D721Med (cell line): ENCODE measurements around the gene CPNE5.

Experiments
- DNase-seq: peaks from one replicate; pipeline ENCODE4 v3.0.0; 2011; ENCODE audit warnings: low spot score; ENCODE audit not compliant: insufficient read length
- FAIRE-seq: peaks from 2 replicates; lab custom pipeline; 2011; peaks lifted over from hg19 to GRCh38; lab: Jason Lieb, UNC
- TF ChIP-seq, protein P1 (sequence below): IDR thresholded peaks from 2 replicates; pipeline ENCODE4 v1.5.1; 2012; ENCODE audit warnings: mild to moderate bottlenecking, control low read depth; ENCODE audit not compliant: insufficient read depth; ENCODE audit errors: missing control alignments

CPNE5 gene

DNA sequence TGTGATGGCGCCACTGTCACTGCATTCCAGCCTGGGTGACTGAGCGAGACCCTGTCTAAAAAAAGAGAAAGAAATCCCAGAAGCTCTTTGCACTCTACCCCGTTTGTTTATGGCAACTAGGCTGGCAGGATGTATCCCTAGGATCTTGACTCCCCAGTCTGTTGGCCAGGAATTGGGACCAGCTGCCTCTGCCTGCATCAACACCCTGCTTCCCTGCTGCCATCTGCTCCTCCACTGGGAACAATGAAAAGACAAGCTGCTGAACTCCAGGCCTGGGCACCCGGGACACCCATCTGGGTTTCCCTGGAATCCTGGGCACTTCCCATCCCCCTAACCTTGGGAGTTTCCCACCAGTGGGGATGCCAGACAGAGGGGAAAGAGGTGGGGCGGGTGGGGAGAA is 64.9 kb downstream of the CPNE5 start:
- no peak for DNase-seq
- FAIRE-seq: no peak
- TF ChIP-seq, protein P1, sequence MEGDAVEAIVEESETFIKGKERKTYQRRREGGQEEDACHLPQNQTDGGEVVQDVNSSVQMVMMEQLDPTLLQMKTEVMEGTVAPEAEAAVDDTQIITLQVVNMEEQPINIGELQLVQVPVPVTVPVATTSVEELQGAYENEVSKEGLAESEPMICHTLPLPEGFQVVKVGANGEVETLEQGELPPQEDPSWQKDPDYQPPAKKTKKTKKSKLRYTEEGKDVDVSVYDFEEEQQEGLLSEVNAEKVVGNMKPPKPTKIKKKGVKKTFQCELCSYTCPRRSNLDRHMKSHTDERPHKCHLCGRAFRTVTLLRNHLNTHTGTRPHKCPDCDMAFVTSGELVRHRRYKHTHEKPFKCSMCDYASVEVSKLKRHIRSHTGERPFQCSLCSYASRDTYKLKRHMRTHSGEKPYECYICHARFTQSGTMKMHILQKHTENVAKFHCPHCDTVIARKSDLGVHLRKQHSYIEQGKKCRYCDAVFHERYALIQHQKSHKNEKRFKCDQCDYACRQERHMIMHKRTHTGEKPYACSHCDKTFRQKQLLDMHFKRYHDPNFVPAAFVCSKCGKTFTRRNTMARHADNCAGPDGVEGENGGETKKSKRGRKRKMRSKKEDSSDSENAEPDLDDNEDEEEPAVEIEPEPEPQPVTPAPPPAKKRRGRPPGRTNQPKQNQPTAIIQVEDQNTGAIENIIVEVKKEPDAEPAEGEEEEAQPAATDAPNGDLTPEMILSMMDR: no peak

DNA sequence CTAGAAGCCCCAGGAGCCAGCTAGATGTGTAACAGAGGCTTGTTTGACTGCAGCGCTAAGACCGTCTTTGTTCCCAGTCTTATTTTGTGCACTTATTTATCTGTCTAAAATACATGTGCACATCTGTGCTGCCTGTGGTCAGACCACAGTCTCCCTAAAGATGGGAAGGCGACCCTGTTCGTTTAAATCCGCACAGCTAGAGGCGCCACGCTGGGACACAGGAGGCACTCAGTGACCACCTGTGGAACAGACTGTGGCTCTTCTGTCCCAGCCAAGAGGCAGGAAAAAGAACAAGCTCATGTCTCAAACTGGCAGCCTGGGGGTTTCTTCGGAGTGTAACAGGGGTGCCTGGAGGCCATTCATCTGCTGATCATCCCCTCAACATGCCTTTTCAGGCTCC is 66.8 kb downstream of the CPNE5 start:
- FAIRE-seq (no peak), DNase-seq (no peak)
- TF ChIP-seq, protein P1: no peak

DNA sequence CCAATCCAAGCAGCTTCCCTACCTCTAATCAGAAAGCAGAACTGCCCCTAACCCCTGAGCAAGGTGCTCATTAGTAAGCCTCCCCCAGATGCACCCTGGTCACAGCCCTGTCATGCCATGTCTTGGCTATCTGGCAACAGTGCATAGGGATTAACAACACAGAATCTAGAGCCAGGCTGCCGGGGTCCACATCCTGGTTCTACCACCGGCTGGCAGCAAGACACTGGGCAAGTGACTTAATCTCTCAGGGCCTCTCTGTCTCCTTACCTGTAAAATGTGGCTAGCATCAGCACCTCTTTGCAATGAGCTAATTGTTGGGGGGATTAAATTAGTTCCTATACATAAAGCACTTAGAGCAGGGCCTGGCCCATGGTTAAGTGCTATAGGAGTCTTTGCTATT is 68.1 kb downstream of the CPNE5 start:
- FAIRE-seq (no peak), DNase-seq (no peak)
- TF ChIP-seq, protein P1: no peak

DNA sequence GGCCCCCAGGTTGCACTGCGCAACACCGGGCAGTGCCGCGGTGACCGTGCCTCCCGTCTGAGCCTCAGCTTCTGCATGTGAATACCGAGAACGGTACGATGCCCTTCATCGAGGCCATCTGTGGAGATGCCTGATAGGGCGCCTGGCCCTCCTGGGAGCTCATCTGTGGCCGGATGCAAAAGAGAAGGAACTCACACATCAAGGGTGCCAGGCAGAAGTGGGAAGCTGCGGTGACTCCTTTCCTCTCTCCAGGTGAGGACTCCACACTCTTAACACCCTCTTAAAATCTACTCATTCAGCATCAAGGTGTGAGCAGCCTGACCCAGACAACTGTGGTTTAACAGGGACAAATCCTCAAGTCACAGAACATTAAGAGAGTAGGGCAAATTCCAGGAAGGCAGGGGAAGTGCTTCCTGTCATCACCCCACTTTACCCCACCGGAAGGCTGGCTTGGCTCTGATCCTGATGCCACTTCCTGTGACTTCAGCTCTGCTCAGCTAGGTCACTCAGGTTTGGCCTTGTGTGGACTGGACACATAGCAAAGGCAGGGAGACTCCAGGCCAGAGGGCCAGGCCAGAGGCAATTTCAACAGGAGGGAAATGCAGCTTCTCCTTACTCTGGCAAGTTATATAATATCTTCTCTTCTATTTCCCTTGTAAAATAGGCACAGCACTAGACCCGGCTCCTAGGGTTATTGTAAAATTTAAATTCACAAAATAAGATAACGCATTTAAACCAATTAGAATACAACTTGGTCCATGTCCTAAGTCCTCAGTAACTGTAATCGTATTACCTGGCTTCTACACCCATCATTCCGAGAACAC is 69.4 kb downstream of the CPNE5 start:
- FAIRE-seq (no peak), DNase-seq (no peak)
- TF ChIP-seq, protein P1: no peak

DNA sequence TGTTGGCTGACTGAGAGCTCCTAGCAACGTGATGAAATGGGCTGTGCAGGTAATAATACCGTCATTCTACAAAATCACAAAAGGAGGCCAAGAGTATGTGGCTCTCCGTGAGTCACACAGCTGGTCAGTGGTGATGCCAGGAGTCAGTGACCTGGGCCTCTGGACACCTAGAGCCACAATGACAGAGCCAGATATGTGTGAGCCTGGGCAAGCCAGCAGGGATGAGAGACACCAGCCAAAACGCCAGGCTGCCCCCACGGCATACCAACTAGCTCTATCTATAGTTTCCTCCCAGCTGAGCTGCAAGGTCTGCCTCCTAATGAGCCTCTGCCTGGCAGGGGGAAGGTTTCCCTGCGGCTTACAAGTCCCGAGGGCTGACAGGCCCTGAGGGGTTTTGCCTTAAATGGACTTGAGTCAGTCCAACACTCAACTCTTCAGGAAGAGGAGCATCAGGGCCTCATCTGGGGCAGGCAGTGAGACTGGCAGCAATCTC is 70.0 kb downstream of the CPNE5 start:
- TF ChIP-seq, protein P1: no peak
- FAIRE-seq (no peak), DNase-seq (no peak)

DNA sequence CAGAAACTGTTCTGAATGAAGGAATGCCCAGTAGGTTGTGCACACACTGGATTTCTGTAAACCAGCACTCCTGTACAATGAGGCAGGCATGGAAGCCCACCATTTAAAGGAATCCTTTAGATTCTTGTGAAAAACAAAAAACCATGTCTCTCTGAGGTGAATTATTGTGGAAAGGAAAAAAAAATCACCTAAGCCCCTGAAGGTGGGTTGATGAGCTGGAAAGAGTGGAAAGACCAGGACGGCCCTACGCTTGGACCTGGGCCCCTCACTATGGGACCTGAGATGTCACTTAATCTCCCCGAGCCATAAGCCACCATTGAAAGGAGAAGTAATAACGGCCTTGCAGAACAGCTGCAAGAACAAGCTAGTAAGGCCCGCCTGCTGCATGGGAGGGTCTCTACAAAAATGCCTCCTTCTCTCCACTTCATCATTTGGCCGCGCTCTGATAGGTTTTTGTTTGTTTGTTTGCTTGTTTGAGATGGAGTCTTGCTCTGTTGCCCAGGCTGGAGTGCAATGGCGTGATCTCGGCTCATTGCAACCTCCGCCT is 72.8 kb downstream of the CPNE5 start:
- no peak for DNase-seq
- FAIRE-seq: no peak
- TF ChIP-seq, protein P1: no peak
